ENCODE measurements around the gene PLEKHM3. TPM values are rescaled to one million over a fixed set of nuclear protein-coding genes. Genes with fewer than 3 reads are reported as not detected.

Gene PLEKHM3
- polyA plus RNA-seq, 1 donor (not counting 4 experiments of a cell fraction or from before 2014, with no cell fraction given): 2.9 TPM

DNA sequence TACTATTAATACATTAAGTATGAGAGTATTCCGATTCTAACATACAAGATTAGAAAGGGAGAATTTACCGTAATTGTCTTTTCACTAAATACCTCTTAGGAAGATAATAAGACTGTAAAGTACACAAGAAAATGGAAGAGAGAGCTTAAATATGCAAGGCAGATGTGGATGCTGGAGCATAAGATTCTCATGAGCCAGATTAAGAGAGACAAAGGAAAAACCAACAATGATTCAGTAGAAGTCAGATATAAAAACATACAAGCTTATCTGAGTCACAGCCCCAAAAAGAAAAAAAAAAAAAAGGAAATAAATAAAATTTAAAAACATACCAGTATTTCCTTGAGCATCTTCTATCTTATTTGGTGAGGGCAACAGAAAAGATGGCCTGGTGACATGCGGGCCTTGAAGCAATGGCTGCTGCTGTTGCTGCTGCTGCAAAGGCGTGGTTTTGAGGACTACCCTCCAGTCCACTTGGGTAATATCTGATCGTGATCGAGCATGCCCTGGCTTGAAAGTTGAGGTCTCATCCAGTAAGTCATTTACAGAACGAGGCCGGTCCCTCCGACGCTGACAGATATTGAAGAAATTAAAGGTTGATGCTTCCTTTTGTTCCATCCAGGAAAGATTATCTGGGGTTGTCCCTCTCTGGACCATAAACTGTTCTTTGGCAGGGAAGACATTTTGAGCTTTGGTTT lies 24.5 kb downstream of the PLEKHM3 start:
- Histone ChIP-seq H2AFZ (ENCODE audit: control insufficient read depth, low read length) (no peak overlapping the region), H3K36me3 (ENCODE audit: control insufficient read depth in 2 of 2, extremely low read depth in 1 of 2, insufficient read depth in 2 of 2, low read length in 2 of 2) (peaks cover 0 to 5% of the 10 kb centered on the region in 2 experiments), H3K27me3 (ENCODE audit: control insufficient read depth, extremely low read depth, insufficient read depth, low read length) (no peaks in the 10 kb centered on the region), H4K20me1 (ENCODE audit: control insufficient read depth, extremely low read depth, insufficient read depth, low read length) (no peaks in the 10 kb centered on the region), H3K9me1 (ENCODE audit: control insufficient read depth, extremely low read depth, insufficient read depth, low read length) (no peaks in the 10 kb centered on the region), H3K4me3 (ENCODE audit: control insufficient read depth in 2 of 3, extremely low read depth in 1 of 3, insufficient read depth in 2 of 3, low read depth in 1 of 3, low read length in 3 of 3) (no peak overlapping the region), H3K4me1 (ENCODE audit: control insufficient read depth, extremely low read depth, insufficient read depth, low read length) (peaks cover 1% of the 10 kb centered on the region), H3K9me3 (ENCODE audit: control insufficient read depth, low read depth, low read length) (no peaks in the 10 kb centered on the region), H3K79me2 (ENCODE audit: control insufficient read depth, insufficient read depth, low read length) (no peaks in the 10 kb centered on the region), H3K4me2 (ENCODE audit: control insufficient read depth, extremely low read depth, insufficient read depth, low read depth, low read length) (no peak overlapping the region), H3K9ac (ENCODE audit: control insufficient read depth, extremely low read depth, insufficient read depth, low read length) (no peak overlapping the region), H3K27ac (ENCODE audit: control insufficient read depth, insufficient read depth, low read length) (no peak overlapping the region)
- DNase-seq (ENCODE audit: low read depth, low spot score) (no peak), FAIRE-seq (no peak)
- dilution Hi-C loops (cut with MboI; ENCODE audit: extremely low pct_ligation_motif_present, low sequenced_read_pairs): no loop called here
- TF ChIP-seq, protein P1, sequence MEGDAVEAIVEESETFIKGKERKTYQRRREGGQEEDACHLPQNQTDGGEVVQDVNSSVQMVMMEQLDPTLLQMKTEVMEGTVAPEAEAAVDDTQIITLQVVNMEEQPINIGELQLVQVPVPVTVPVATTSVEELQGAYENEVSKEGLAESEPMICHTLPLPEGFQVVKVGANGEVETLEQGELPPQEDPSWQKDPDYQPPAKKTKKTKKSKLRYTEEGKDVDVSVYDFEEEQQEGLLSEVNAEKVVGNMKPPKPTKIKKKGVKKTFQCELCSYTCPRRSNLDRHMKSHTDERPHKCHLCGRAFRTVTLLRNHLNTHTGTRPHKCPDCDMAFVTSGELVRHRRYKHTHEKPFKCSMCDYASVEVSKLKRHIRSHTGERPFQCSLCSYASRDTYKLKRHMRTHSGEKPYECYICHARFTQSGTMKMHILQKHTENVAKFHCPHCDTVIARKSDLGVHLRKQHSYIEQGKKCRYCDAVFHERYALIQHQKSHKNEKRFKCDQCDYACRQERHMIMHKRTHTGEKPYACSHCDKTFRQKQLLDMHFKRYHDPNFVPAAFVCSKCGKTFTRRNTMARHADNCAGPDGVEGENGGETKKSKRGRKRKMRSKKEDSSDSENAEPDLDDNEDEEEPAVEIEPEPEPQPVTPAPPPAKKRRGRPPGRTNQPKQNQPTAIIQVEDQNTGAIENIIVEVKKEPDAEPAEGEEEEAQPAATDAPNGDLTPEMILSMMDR (optimal IDR thresholded peaks at IDR 0.05 in 1 of 3, IDR thresholded peaks at IDR 0.05 in 1 of 3, conservative IDR thresholded peaks at IDR 0.05 in 1 of 3; ENCODE audit: extremely low read depth in 1 of 3, insufficient read depth in 2 of 3, low read length in 3 of 3): no peak
- TF ChIP-seq EZH2 (IDR thresholded peaks at IDR 0.05; ENCODE audit: low read length): no peak

DNA sequence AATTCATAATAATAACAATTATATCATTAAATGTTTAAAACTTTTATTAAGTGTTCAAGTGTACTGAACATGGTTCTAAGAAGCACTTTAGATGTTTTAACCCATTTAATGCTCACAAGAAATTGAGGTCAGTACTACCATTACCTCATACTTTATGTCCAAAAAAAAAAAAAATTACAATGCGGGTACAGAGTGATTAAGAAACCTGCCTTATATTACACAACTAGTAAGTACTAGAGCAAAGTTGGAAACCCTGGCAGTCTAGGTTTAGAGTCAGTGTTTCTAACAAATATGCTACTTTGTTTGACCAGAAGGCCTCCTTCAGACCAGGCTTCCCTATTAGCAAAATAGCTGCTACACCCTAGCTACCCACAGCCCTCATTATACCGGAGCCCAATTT lies 28.5 kb downstream of the PLEKHM3 start:
- no peaks in the 10 kb centered on the region for H3K9me3 ChIP-seq (ENCODE audit: control insufficient read depth, low read depth, low read length)
- no peak overlapping the region for H3K27ac ChIP-seq (ENCODE audit: control insufficient read depth, insufficient read depth, low read length)
- H3K4me1 ChIP-seq (ENCODE audit: control insufficient read depth, extremely low read depth, insufficient read depth, low read length): peaks cover 7% of the 10 kb centered on the region
- H3K9me1 ChIP-seq (ENCODE audit: control insufficient read depth, extremely low read depth, insufficient read depth, low read length): no peaks in the 10 kb centered on the region
- peaks cover 0 to 5% of the 10 kb centered on the region in 2 experiments for H3K36me3 ChIP-seq (ENCODE audit: control insufficient read depth in 2 of 2, extremely low read depth in 1 of 2, insufficient read depth in 2 of 2, low read length in 2 of 2)
- H3K4me2 ChIP-seq (ENCODE audit: control insufficient read depth, extremely low read depth, insufficient read depth, low read depth, low read length): no peak overlapping the region
- no peak overlapping the region for H3K4me3 ChIP-seq (ENCODE audit: control insufficient read depth in 2 of 3, extremely low read depth in 1 of 3, insufficient read depth in 2 of 3, low read depth in 1 of 3, low read length in 3 of 3)
- TF ChIP-seq, protein P1 (optimal IDR thresholded peaks at IDR 0.05 in 1 of 3, IDR thresholded peaks at IDR 0.05 in 1 of 3, conservative IDR thresholded peaks at IDR 0.05 in 1 of 3; ENCODE audit: extremely low read depth in 1 of 3, insufficient read depth in 2 of 3, low read length in 3 of 3): no peak
- no peak for TF ChIP-seq EZH2 (IDR thresholded peaks at IDR 0.05; ENCODE audit: low read length)
- no peak overlapping the region for H2AFZ ChIP-seq (ENCODE audit: control insufficient read depth, low read length)
- DNase-seq (ENCODE audit: low read depth, low spot score) (no peak), FAIRE-seq (no peak)
- no peak overlapping the region for H3K9ac ChIP-seq (ENCODE audit: control insufficient read depth, extremely low read depth, insufficient read depth, low read length)
- H4K20me1 ChIP-seq (ENCODE audit: control insufficient read depth, extremely low read depth, insufficient read depth, low read length): no peaks in the 10 kb centered on the region
- no peaks in the 10 kb centered on the region for H3K79me2 ChIP-seq (ENCODE audit: control insufficient read depth, insufficient read depth, low read length)
- dilution Hi-C loops (cut with MboI; ENCODE audit: extremely low pct_ligation_motif_present, low sequenced_read_pairs): no loop called here
- no peaks in the 10 kb centered on the region for H3K27me3 ChIP-seq (ENCODE audit: control insufficient read depth, extremely low read depth, insufficient read depth, low read length)

All from keratinocyte (primary cell).